ENCODE measurements around the gene STARD3. TPM values are rescaled to one million over a fixed set of nuclear protein-coding genes. Genes with fewer than 3 reads are reported as not detected.

The STARD3 gene
- total and polyA plus RNA-seq, 2 donors (not counting 3 experiments of a cell fraction or from before 2014, with no cell fraction given) = 51.0 to 75.7 TPM

DNA sequence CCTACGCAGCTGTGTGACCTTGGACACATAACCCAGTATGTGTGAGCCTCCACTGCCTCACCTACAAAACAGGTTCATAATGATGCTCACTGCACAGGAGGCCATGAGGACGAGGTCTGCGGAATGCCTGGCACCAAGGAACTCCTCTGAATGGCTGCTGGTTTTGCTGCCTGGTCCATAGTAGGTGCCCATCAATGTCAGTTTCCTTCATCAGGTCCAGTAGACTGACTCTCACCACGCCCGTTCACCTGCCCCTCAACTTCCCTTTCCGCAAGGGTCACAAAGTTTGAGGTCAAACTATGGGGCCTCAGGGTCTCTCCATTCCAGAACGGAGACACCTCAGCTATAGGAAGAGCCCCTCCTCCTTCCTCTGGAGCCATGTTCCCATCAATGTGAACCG is 40.1 kb downstream of the STARD3 start:
- no peak overlapping the region for H3K9ac ChIP-seq (replicated peaks; ENCODE audit: extremely low read depth, insufficient read depth, low read length)
- DNase-seq (ENCODE audit: low read depth, low spot score) (no peak), FAIRE-seq (no peak)
- intact Hi-C loops (cut with micrococcal nuclease) = no loop called here
- H2AFZ ChIP-seq (ENCODE audit: low read depth, low read length) = no peak overlapping the region
- POLR2A ChIA-PET = no interaction called here
- no peak overlapping the region for H3K4me3 ChIP-seq (replicated peaks in 1 of 3; ENCODE audit: insufficient read depth in 1 of 3, low read depth in 1 of 3, low read length in 3 of 3)
- H3K9me3 ChIP-seq (replicated peaks; ENCODE audit: control insufficient read depth, insufficient read depth, low read length) = no peaks in the 10 kb centered on the region
- no peak overlapping the region for H3K27ac ChIP-seq (ENCODE audit: insufficient read depth, low read depth, low read length)
- TF ChIP-seq EZH2 (IDR thresholded peaks at IDR 0.05; ENCODE audit: borderline replicate concordance, low read depth, low read length, severe bottlenecking) = no peak
- TF ChIP-seq FOS (IDR thresholded peaks at IDR 0.05; ENCODE audit: borderline replicate concordance, insufficient read depth, low read length) = no peak
- TF ChIP-seq JUN (IDR thresholded peaks at IDR 0.05; ENCODE audit: borderline replicate concordance, insufficient read depth, insufficient read length, low read depth) = no peak
- TF ChIP-seq, protein P1, sequence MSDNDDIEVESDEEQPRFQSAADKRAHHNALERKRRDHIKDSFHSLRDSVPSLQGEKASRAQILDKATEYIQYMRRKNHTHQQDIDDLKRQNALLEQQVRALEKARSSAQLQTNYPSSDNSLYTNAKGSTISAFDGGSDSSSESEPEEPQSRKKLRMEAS (IDR thresholded peaks at IDR 0.05; ENCODE audit: insufficient read depth, insufficient read length) = no peak
- TF ChIP-seq GATA2 (IDR thresholded peaks at IDR 0.05; ENCODE audit: insufficient read depth, insufficient read length, low read depth, low read length) = no peak
- TF ChIP-seq POLR2A (IDR thresholded peaks at IDR 0.05; ENCODE audit: low read depth, low read length) = no peak
- TF ChIP-seq POLR2AphosphoS5 (IDR thresholded peaks at IDR 0.05; ENCODE audit: insufficient read depth, low read depth, low read length) = no peak
- TF ChIP-seq, protein P2, sequence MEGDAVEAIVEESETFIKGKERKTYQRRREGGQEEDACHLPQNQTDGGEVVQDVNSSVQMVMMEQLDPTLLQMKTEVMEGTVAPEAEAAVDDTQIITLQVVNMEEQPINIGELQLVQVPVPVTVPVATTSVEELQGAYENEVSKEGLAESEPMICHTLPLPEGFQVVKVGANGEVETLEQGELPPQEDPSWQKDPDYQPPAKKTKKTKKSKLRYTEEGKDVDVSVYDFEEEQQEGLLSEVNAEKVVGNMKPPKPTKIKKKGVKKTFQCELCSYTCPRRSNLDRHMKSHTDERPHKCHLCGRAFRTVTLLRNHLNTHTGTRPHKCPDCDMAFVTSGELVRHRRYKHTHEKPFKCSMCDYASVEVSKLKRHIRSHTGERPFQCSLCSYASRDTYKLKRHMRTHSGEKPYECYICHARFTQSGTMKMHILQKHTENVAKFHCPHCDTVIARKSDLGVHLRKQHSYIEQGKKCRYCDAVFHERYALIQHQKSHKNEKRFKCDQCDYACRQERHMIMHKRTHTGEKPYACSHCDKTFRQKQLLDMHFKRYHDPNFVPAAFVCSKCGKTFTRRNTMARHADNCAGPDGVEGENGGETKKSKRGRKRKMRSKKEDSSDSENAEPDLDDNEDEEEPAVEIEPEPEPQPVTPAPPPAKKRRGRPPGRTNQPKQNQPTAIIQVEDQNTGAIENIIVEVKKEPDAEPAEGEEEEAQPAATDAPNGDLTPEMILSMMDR (IDR thresholded peaks at IDR 0.05; ENCODE audit: extremely low read depth in 1 of 2, insufficient read depth in 1 of 2, low read depth in 1 of 2, low read length in 2 of 2) = no peak
- no peak overlapping the region for H3K4me2 ChIP-seq (ENCODE audit: insufficient read depth, low read length)
- dilution Hi-C loops (cut with MboI; ENCODE audit: extremely low pct_ligation_motif_present, low sequenced_read_pairs) = no loop called here
- H3K27me3 ChIP-seq (ENCODE audit: control insufficient read depth in 2 of 2, insufficient read depth in 2 of 2, low read length in 2 of 2) = no peaks in the 10 kb centered on the region
- no TSS peak for BruUV-seq (replicated peaks)
- H3K4me1 ChIP-seq (ENCODE audit: control insufficient read depth, extremely low read depth, insufficient read depth, low read length) = no peaks in the 10 kb centered on the region
- no peaks in the 10 kb centered on the region for H3K36me3 ChIP-seq (ENCODE audit: control insufficient read depth in 2 of 2, extremely low read depth in 1 of 2, insufficient read depth in 2 of 2, low read length in 2 of 2)
- H4K20me1 ChIP-seq (replicated peaks; ENCODE audit: control insufficient read depth, extremely low read depth, insufficient read depth, low read length) = no peaks in the 10 kb centered on the region
- CTCF ChIA-PET = interaction anchor here (0.8 to 13.1 kb wide), 4 partner anchors 11 to 57 kb away, joined by 3 to 291 read pairs (median 5); no protein-coding TSS in a partner anchor
- no peaks in the 10 kb centered on the region for H3K9me1 ChIP-seq (replicated peaks; ENCODE audit: control insufficient read depth, extremely low read depth, insufficient read depth, low read length)
- no peaks in the 10 kb centered on the region for H3K79me2 ChIP-seq (ENCODE audit: control insufficient read depth, insufficient read depth, low read length)

All from endothelial cell of umbilical vein (primary cell).